Activated CD8-positive, alpha-beta memory T cell treated with anti-CD3 and anti-CD28 coated beads for 24 hours (primary cell): ENCODE measurements around the gene S100A10.

Experiments
- DNase-seq: peaks from one replicate; pipeline ENCODE4 v3.0.0-alpha.2; 2020

Gene S100A10

DNA sequence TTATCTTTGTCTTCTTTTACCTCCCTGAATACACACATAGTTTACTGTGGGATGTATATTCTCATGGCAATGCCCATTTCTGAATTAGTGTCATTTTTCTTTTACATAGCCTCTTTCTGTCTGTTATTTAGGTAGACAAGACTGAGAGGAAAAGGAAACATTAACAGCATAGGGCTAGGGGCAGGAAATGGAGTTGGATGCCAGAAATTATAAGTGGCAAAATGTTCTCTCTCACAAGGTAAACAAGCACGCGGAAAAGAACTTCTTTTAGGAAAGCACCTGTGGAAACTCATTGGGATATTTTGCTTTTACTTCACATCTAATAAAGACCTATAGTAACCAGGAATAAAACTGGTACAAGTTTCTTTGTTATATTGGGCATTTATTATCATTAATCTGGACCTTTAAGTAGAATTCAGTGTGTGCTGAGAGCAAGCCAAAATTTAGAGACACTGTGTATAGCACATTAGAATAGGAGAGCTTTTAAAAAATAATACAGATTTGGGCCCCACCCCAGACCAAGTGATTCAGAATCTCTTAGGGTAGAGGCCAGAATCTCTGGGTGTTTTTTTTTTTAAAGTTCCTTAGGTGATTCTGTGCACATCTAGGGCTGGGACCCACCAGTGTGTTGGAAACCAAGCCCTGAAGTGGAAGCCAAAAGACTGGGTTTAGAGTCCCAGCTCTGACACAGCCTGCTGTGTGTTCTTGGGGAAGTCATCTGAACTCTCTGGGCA, 32.7 kb downstream of the S100A10 start:
- DNase-seq, result no peak

DNA sequence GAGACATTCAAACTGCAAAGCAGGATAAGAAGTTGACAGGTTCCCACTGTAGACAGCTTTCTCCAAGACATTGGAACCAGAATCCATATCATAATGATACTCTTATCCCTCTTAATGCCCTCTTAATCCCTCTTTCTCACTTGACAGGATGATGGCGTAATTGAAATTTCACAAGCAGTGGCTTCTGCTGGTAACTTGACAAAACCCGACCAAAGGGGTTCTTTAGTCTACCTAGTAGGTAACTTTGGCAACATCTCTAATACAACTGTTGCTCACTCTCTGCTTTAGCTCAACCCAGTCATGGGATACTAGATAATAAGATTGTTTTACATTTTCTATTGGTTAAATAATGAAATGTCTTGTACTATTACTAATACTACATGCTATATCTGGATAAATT, 34.7 kb downstream of the S100A10 start:
- DNase-seq, result no peak

DNA sequence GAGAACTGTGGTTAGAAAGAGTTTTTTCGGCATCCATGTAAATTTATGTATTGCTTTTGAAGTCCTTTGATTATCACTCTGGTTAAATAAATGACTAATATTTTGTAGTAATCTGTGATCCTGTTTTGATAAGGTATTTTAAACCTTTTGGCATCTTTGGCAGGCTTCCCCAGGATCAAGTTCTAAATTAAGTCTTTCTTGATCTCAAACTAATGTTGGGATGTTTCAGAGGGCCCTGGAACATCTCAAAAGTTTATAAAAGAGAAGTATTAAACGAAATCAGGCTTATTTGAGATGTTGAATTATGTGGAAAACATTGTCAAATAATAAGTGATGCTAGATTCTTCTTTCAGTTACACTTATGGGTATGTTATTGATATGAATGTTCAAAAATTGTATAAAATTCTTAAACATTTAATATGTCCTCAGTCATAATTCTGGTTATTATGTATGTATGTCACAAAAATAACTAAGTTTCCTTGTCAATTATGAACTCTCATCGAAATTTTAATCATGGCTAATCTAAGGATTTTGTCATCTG, 36.6 kb downstream of the S100A10 start:
- no peak for DNase-seq

DNA sequence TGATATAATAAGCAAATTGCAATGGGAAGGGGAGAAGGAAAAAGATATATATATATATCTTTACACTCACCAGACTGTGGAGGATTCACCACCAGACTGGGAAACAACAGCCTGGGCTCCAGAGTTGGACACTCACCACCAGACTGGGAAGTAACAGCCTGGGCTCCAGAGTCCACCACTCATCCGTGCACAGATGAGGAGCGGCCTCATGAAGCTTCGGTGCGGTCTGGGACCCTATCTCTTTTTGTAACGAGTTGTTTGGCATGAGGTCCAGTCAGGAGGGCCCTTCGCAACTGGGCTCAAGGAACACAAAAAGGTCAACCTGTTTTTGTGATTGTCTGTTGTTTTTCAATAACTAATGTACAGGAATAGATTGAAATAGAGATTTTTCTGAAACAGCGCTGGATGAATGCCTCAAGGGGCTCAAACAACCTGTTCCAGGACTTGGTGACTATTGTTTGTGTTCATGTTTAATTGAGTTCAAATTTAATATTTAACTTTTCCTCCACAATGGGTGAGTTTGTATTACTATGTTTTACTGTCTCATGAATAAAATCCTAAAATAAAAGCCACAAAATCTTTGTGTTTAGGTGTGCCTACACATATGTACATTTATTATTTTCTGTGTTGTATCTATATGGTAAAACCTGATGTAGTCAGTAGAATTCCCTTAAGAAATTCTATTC, 40.1 kb downstream of the S100A10 start:
- no peak for DNase-seq

DNA sequence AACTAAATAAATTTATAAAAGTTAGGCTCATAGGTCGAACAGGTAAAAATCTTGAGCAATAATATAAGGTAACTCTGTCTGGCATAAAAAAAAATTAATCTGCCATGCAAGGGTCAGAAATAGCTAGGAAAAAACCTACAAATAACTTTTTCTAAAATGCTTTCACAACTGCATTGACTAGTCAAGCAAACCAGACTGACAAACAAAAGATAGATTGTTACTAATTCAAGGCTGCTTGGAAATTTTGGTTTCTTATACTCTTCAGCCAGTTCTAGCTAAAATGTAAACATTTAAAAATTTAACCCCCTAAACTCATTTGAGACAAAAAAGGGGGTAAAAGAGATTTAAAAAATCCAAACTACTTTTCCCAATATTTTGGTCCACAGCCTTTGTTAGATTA, 40.8 kb downstream of the S100A10 start:
- DNase-seq, result no peak

DNA sequence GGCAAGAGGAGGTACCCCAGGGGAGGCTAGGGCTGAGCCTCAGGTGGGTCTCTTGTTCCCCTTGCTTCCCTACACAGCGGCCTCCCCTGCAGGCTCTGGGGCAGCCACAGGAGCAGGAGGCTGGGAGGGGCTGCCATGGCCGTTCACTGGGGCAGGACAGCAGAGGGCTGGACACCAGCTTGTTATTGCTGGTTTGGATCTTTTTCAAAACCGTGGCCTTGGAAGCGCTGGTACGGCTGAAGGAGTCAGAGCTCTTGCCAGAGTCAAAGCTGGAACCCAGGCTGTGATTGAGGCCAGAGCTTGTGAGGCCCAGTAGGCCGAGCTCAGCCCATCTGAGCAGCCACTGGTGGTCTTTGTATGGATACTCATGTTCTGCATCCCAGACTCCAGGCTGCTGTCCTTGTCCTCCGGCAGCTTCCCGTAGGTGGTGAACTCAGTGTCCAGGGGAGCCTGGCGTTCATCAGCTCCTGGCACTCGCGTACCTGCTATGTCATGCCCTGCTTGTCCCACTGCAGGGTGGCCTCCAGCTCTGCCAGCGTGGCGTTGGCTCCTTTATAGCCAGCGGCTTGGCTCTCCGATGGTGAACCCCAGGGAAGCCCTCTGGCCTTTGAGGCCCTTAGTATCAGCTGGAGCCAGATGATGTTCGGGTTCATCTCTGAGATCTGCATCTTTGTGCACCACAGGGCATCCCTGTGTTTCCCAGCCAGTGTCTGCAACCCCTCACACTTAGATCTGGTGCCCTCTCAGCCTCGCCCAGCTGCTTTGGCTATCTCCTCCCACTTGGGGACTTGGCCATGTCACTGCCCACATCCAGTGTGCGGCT, 44.1 kb downstream of the S100A10 start:
- no peak for DNase-seq

DNA sequence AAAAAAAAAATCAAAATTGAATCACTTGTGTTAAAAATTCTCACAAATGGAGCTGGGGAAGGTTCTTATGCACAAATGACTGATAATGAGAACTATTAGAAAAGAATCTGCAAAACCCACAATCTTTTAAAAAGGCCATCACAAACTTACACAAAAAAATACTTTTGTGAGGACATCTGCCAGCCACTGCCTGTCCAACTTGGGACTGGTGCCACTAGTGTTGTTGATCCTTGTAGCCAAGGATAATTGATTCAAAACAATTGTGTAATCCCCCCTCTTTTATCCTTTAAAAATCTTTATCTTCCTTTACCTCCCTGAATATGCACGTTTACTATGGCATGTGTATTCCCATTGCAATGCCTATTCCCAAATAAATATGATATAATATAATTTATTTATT, 45.2 kb downstream of the S100A10 start:
- no peak for DNase-seq

DNA sequence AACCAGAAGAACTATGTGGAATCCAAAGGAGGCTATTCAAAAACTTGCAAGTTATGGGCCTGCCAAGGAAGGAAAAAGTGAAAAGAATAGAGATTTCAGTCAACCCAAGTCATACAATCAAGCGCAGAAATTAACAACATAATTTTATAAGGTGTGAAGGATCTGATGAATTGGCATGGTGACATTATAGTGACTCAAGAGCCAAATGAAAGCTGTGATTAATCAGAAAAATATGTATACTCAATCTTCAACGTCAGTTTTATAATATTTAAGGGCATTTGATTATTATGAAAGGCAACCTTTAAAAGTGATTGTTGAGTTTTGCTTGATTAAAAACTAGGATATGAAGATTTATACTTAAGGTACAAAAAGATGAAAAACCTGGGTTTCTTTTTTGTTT, 46.5 kb downstream of the S100A10 start:
- DNase-seq, result no peak

DNA sequence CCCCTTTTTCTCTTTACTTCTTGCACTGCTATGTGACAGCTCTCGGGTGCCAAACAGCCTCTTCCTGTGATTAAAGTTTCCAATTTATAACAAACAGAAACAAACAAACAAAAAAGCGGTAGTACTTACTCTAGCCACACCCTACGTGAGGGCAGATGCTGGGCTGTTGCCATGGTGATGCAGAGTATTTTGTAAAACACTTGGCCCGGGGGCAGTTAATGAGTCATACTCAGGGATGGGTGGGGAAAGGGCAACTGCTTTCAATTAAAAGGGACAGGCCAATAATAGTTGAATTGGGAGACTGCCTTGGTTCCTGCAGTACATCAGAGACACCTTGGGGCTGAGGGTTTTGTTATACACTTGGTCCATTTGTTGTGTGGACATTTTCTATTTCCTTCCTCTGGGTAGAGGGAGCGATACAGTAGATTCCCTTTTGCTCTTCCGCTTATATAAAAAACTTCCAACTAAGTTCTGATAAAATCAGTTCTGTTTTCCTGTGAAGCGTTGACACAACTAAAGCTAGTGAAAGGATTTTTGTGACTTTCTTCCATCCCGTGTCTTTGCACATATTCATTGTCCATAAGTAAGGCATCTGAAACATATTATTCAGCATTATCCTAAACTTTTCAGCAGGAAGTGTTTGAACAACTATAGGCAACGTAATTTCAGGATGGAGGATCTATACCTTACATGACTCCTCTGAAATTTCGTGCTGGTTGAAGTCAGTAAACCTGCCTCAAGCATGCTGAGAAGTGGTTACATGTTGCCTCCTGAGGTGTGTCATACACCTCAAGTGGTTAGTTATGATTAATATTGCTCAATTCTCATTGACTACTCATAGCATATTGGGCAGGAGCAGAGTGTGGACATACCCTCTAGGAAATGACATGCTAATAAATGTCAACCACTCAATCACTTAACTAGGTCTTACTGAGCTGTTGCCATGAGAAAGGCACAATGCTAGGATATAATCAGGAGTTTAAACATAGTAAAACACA, 47.6 kb downstream of the S100A10 start:
- peak; percentile 77 for DNase-seq

DNA sequence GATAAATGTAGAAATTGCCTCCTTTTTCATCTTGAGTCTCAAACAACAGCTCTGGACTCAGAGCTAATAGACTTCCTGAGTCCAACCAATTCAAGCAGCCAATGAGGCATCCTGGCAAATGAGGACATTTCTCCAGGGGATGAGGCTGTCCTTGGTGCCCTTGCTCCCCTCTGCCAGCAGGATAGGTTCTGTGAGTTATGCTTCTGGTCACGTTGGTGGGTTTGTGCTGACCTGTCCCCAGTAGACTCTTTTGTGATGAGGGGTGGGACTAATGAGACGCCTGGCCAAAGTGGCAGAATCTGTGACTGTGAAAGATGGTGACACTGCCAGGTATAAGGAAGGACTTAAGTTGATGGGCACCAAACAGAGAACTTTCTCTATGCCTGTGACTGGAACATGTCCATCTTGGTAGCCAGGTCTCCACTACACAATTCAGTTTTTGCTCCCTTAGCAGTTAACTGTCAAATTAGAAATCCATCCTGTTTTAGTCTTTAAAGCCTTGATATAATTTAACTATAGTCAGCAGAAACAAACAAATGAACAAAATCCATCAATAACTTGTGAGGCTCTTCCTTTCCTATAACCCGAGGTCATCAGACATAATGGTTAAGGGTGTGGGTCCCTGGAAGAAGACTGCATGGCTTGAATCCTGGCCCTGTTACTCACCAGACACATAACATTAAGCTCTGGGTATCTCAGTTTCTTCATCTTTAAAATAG, 48.6 kb downstream of the S100A10 start:
- DNase-seq, result no peak

DNA sequence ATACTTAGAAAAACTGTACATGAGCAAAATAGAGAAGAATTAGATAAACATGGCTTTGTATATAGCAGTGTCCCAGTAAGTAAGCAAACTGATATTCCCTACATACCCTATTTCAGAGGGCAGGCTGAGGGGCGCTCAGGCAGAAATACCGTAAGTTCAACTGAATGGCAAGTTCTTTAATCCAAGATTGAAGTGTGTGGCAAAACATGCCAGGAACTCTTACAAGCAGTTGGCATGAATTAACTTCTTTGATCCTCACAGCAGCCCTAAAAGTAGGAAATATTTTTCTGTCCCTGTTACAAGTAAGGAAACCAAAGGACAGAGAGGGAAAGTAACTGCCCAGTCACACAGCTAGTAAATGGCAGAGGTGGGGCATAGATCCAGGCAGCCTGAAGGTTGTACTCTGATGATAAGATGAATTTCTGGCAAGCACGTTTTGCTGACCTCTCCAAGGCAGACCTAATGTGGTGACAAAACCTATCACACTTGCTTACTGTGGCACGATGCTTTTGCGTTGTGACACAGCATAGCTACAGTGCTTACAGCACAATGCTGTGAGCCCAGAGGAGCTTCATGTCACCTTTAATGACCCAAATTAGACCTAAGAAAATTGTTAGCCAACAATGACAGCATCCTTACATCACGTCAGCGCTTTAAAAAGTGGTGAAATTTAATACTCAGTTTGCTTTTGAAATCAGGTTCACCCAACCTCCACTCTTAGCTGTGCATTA, 49.4 kb downstream of the S100A10 start:
- no peak for DNase-seq

DNA sequence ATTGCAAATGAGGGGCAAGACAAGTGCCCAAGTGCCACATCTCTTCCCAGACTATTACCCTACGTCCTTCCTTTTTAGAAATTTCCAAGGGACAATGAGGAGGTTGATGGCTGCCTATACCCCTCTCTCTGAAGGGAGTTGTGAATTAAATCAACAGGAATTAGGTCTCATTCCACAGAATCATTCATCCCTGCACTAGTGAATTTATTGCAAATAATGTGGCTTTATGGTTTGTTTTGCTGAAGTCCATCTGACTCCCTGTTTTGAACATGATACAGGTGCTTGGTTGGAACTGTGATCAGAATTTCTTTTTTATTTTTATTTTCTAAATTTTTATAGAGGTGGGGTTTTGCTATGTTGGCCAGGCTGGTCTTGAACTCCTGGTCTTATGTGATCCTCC, 50.1 kb downstream of the S100A10 start:
- DNase-seq, result no peak

DNA sequence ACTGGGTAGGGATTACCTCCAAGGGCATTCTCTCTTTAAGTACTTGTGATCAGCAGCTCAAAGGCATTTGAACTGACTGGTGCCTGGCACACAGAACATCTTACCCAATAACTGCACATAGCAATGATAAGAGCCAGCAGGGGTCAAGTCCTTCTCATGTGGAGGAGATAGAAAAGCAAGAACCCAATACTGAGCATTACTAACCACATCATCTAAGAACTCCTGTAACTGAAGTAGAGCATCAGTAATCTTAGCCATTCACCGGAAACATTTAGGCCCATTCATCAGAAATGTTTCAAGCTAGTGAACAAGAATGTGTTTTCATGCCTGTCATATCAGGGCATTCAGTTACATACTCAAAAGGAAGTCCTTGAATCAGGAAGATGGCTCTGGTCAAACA, 50.8 kb downstream of the S100A10 start:
- no peak for DNase-seq

DNA sequence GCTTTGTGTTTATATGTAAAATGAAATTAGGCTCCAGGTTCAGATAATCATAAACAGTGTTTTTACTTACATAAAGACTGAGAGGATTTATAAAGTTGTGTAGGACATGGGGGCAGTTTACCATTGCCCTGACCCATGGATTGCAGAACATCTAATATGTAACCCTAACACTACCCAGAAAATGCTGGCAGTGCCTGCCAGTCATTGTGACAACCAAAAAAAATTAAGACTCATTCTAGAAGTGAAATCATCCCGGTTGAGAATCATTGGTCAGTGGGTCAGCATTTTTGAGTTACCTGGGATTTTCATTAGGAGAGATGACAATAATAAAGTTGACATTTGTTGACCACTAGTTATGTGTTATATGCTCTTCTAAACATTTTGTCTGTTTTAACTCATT, 53.1 kb downstream of the S100A10 start:
- DNase-seq, result no peak

DNA sequence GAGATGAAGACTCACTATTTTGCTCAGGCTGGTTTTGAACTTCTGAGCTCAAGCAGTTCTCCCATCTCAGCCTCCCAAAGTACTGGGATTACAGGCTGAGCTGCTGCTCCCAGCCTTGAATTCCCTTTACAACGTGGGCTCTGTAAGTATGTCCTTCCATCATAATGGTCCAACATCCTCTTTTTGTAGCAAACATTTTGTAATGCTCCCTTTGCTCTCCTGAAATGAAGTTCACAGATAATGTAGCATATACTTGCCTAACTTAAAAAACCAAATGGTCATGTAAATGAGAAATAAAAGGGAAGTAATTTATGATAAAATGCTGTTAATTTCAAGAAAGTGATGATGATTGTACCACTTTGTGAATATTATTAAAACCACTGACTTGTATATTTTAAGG, 53.9 kb downstream of the S100A10 start:
- no peak for DNase-seq

DNA sequence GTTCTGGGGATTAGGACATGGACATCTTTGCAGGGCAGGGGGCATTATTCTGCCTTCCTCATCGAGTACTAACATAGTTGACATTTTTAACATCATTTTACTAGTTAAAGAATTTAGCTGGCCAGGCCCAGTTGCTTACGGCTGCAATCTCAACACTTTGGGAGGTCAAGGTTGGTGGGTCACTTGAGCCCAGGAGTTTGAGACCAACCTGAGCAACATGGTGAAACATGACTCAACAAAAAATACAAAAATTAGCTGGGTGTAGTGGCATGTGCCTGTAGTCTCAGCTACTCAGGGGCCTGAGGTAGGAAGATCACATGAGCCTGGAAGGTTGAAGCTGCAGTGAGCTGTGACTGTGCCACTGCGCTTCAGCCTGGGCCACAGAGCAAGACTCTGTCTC, 54.5 kb downstream of the S100A10 start:
- no peak for DNase-seq

DNA sequence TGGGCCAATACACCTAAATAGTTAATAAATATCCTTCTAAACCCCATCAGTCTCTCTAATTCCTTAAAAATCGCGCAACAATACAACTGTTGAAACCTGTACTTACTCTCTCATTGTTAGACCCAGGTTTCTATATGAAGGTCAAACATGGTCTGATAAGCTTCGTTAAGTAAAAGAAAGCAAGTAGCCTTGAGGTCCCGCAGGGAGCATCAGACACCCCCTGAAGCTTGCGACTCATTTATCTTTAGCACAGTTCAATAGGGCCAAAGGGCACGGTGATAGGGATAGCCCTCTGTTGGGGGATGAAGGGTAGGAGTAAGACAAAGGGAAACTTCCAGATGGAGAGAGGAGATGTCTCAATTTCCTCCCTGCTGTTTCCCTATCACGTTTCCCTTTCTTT, 57.0 kb downstream of the S100A10 start:
- no peak for DNase-seq

DNA sequence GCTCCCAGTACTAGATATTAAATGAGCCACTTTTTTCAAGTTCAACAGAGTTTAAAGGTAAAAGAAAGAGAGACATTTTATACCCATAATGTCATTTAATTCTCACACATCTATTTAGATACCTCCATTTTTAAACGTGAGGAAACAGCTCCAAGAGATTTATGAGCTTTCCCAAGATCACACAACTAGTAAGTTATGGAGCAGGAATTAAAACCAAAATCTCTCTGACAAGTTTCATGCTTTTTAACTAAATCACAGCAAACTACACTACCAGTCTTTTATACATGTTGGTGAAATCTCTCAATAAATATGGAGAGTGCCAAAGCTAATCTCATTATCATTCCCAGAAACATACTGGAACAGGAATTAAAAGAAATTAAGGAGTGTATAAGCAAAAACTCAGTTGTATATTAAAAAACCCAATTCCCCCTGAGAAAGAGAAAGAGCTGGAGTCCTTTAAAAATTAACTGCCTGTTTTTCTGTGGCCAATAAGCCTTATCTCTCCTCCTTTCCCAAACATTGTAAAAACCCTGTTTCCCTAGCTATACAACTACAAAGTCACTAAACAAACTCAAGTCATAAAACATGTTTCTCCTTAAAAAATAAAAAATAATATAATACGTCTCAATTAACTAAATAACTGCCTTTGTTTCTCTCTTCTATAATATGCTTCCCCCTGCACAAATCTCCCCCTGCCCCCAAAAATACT, 57.6 kb downstream of the S100A10 start:
- no peak for DNase-seq

DNA sequence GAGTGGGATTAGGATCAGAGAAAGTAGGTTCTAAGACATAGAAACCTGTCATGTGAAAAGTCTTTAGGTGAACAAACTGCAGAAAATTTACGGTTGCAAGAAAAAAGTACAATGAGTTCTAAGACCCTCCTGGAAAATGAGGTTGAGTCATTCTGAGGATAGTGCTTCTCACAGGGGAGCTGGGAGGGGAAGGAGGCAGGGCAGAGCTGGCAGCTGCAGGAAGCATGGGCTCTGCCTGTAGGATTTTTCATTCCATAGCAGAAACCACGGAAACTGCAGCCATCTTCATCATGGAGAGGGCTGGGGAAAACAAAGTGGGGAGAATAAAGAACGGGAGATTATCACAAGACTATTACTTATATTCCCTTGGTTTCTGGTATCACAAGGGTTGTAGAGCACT, 58.5 kb downstream of the S100A10 start:
- DNase-seq, result no peak

DNA sequence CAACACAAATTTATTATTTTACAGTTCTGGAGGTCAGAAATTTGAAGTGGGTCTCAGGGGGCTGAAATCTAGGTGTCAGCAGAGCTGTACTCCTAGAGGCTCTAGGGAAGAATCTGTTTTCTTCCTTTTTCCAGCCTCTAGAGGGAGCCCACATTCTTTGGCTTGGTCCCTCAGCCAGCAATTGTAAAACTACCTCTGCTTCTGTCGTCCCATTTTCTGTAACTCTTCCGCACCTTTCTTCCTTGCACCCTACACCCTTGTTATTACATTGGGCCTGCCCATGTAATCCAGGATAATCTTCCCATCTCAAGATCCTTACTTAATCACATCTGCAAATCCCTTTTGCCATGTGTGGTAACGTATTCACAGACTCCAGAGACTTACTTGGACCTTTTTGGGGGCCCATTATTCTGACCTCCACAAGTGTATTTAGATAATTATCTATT, 59.6 kb downstream of the S100A10 start:
- DNase-seq, result no peak
